GM12891 (cell line): Measurements from ENCODE around the gene C3orf49.

Source experiments
- PAX5 ChIP-seq: IDR thresholded peaks from 2 replicates; pipeline ENCODE4 v1.6.1; 2011; ENCODE audit warnings: low read length, moderate library complexity, mild to moderate bottlenecking; ENCODE audit not compliant: insufficient read depth, severe bottlenecking
- POLR2A ChIP-seq: IDR thresholded peaks from 2 replicates; pipeline ENCODE4 v1.6.1; 2011; ENCODE audit warnings: low read depth, low read length, control low read depth
- POLR2AphosphoS5 ChIP-seq: IDR thresholded peaks from 2 replicates; pipeline ENCODE4 v1.6.1; 2011; ENCODE audit warnings: low read depth, low read length, control low read depth
- TAF1 ChIP-seq: IDR thresholded peaks from 2 replicates; pipeline ENCODE4 v1.6.1; 2011; ENCODE audit warnings: low read depth, low read length, control low read depth

DNA sequence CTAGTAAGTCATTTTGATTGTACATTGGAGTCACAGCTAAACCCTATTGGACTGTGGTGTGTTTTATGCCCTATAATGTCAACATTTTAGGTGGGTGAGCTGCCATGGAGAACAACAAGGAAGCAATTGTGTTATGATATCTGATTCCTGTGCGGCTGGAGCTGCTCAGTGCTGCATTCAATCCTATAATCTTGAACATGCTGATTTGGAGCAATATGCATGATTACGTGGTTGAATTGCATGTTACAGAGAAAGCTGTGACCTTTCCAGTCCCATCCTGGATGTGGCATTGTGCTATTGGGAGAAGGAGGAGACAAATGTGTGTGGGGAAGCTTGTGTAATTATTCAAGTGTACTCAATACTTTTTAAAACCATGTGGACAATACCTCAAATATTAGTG lies 20.1 kb upstream of the C3orf49 start:
- TF ChIP-seq POLR2A (no peak), POLR2AphosphoS5 (no peak), TAF1 (no peak), PAX5 (no peak)
